ENCODE data around the gene INAFM1.

DNA sequence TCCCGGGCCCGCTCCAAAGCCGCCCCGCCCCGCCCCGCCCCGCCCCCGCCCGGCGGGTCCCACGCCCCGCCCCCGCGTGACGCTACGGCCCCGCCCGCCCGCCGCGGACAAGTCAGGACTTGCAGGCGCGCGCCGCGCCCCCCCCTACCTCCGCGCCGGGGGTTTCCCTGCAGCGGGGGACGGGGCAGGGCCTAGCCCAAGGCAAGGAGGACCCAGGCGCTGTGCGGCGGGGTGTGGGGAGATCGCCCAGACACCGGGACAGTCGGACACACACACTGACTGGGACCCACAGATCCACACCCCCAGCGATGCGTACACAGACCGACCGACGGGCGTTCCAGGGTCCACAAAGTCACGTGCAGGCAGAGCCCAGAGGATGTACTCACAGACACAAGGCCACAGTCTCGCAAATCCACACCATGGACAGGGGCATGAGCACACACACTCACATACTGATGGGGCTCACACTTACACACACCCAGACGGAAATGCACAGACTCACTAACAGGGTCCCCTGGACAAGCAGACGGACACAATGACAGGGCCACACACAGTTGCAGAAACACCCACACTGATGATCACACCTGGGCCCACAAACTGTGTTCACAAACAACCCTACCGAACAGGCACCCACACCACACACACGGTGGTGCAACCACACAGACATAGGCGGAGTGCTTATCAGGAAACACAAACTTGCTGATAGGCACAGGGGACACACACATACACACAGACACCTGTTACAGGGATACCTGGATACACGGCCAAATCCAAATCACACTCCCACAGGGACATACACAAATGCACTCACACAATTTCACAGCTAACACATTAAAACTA, 43.2 kb upstream of the INAFM1 start:
- TF ChIP-seq, protein P1, sequence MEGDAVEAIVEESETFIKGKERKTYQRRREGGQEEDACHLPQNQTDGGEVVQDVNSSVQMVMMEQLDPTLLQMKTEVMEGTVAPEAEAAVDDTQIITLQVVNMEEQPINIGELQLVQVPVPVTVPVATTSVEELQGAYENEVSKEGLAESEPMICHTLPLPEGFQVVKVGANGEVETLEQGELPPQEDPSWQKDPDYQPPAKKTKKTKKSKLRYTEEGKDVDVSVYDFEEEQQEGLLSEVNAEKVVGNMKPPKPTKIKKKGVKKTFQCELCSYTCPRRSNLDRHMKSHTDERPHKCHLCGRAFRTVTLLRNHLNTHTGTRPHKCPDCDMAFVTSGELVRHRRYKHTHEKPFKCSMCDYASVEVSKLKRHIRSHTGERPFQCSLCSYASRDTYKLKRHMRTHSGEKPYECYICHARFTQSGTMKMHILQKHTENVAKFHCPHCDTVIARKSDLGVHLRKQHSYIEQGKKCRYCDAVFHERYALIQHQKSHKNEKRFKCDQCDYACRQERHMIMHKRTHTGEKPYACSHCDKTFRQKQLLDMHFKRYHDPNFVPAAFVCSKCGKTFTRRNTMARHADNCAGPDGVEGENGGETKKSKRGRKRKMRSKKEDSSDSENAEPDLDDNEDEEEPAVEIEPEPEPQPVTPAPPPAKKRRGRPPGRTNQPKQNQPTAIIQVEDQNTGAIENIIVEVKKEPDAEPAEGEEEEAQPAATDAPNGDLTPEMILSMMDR (IDR thresholded peaks at IDR 0.05), result no peak
- no peak for TF ChIP-seq POLR2A (IDR thresholded peaks at IDR 0.05)

Data from heart left ventricle (tissue), 13 donors.